GM04503 (cell line): ENCODE measurements around the gene PSG11.
"Not testable (repeated sequence)": the region's sequence is repeated elsewhere in the genome, so short reads cannot be mapped to it uniquely, and the experiment has no call there.

Experiments
- DNase-seq: peaks from one replicate; pipeline ENCODE4 v3.0.0-alpha.2; 2012; ENCODE audit warnings: low read depth

The PSG11 gene

GRCh38 chr19:42988206-42988605 is 38.1 kb downstream of the PSG11 start:
- not testable (repeated sequence) for DNase-seq

GRCh38 chr19:42985588-42985987 is 40.7 kb downstream of the PSG11 start:
- no peak for DNase-seq

GRCh38 chr19:42982111-42982510 is 44.2 kb downstream of the PSG11 start:
- not testable (repeated sequence) for DNase-seq

- DNase-seq, result not testable (repeated sequence)
Measured at GRCh38 chr19:42971451-42971850, 54.8 kb downstream of the PSG11 start.

- DNase-seq, result peak; percentile 44
Measured at GRCh38 chr19:42965176-42965575, 61.1 kb downstream of the PSG11 start.

GRCh38 chr19:42961119-42961518 is 65.2 kb downstream of the PSG11 start:
- DNase-seq, result no peak
